C4-2B (cell line): ENCODE data around the gene ATP2A2.

Experiments
- ZFX ChIP-seq: fragments of 450-650 bp; IDR thresholded peaks from 2 replicates; pipeline ENCODE4 v1.6.1; 2017
- TF ChIP-seq, protein P1 (sequence below): fragments of 450-650 bp; conservative IDR thresholded peaks from 2 replicates; pipeline ENCODE4 v1.5.1; 2017; ENCODE audit warnings: mild to moderate bottlenecking

- TF ChIP-seq, protein P1, sequence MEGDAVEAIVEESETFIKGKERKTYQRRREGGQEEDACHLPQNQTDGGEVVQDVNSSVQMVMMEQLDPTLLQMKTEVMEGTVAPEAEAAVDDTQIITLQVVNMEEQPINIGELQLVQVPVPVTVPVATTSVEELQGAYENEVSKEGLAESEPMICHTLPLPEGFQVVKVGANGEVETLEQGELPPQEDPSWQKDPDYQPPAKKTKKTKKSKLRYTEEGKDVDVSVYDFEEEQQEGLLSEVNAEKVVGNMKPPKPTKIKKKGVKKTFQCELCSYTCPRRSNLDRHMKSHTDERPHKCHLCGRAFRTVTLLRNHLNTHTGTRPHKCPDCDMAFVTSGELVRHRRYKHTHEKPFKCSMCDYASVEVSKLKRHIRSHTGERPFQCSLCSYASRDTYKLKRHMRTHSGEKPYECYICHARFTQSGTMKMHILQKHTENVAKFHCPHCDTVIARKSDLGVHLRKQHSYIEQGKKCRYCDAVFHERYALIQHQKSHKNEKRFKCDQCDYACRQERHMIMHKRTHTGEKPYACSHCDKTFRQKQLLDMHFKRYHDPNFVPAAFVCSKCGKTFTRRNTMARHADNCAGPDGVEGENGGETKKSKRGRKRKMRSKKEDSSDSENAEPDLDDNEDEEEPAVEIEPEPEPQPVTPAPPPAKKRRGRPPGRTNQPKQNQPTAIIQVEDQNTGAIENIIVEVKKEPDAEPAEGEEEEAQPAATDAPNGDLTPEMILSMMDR, result no peak
- no peak for TF ChIP-seq ZFX
These were observed 10.7 kb upstream of the ATP2A2 start for GRCh38 chr12:110270125-110270962.
